NCI-H1105 treated with DMSO at 0.1 percent for 48 hours (cell line): ENCODE data around the gene TIRAP.
"Not testable (repeated sequence)": the region's sequence is repeated elsewhere in the genome, so short reads cannot be mapped to it uniquely, and the experiment has no call there.

Experiments
- DNase-seq: peaks from one replicate; lab custom pipeline; 2025; lab: John Stamatoyannopoulos, UW

TIRAP gene

DNA sequence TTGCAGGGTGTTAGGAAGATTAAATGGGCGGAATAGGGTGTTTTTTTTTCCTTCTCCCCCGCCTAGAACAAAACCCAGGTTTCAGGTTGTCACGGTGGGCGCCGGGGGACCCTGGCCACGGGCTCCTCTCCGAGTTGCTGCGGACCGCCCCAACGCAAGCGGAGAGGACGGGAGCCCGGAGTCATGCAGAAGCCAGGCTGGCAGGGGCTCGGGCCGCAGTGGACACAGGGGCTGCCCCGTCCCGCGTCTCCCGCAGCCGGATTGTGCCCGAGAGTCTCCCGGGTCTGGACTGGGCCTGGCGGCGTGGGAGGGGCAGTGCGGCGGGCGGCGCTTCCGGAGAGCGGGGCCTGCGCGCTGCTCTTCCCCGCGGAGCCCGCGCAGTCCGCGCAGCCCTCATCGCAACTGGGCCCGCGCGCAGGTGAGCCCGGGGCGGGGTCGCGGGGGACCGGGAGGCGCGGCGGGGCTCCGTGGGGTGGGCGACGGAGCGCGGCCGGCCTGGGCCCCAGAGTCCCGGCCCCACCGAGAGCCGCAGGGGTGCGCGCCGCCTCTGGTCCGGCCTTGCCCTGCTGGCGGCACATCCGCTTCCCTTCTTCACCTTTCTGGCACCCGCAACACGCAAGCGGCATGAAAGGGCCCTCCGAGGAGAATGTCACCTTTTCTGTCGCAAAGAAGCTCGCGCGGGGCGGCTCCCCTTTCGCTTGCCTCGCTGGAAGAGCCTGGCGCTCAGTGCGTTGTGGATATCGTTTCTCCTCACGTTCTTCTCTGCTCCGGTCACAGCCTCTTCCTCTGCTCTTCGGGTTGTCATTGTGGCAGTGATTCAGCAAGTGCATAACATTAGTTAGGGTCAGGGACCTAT lies at the start of gene TIRAP:
Gene TIRAP (plus strand): TSS at position 358 of the 856 bp plus-strand sequence. CDS start 7,802 bp downstream, outside the sequence.
- peak; percentile 74 for DNase-seq

DNA sequence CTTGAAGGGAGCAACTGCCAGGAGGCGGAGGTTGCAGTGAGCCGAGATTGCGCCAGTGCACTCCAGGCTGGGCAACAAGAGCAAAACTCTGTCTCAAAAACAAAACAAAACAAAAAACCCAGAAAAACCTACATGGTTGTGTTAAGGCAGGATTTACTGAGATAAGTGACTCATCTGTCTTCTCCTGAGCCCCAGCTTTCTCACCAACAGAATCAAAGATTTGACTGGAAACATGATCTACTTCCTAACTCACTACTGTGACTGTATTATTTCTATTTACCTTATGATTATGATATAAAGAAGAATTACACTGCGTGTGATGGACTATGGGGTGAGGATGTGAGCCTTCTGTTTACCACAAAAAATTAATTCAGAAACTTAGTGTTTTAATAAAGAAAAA lies 49.5 kb upstream of the TIRAP start:
- DNase-seq = no peak

GRCh38 chr11:126246636-126247035 lies 36.3 kb upstream of the TIRAP start:
- no peak for DNase-seq

- no peak for DNase-seq
These were observed 29.6 kb upstream of the TIRAP start for GRCh38 chr11:126253265-126253664.

GRCh38 chr11:126254819-126255218 lies 28.1 kb upstream of the TIRAP start:
- no peak for DNase-seq

DNA sequence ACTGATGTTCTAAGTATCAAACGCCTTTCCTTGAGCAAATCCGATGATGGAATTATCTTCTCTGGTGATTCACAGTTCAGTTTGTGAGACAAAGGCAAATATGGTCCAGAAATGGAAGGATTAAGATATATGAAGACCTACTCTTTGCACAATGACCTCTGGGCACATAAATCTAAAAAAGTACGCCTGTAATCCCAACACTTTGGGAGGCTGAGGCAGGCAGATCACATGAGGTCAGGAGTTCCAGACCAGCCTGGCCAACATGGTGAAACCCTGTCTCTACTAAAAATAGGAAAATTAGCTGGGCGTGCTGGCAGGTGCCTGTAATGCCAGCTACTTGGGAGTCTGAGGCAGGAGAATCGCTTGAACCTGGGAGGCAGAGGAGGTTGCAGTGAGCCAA lies 27.4 kb upstream of the TIRAP start:
- not testable (repeated sequence) for DNase-seq

DNA sequence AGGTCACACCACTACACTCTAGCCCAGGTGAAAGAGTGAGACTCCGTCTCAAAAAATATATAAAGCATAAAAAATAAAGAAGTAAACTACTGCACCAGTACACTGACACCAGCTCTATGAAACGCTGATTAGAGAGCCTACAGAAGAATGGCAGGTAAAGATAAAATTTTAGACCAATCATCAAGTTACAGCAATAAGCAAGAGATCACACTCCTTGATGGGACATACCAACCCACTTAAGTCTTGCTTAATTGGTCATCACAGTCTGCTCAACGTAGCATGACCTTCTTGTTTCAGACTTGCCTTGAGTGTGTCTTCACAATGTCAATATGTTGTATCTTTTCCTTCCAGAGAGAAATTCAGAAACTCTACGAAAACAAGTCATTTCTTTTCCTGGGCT lies 26.7 kb upstream of the TIRAP start:
- DNase-seq = no peak

- no peak for DNase-seq
These were observed 25.7 kb upstream of the TIRAP start for GRCh38 chr11:126257144-126257543.

DNA sequence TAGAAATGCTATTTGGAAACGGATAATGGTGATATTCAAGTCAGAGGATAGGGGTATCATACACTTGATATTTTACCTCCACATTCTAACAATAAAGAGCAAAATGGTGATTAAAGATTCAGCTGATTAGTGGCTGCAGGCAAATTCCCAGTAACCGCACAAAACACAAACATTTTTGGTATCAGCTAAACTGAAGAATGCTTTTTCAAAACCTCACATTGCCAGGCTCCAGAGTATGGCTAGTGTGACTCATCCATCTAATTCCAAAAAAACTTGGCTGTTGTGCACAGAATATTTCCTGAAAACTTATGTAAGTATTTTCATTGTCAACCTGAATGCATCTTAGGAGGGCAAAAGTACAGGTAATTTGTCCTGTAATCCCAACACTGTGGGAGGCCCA lies 25.1 kb upstream of the TIRAP start:
- DNase-seq = no peak

- no peak for DNase-seq
These were observed 20.7 kb upstream of the TIRAP start for GRCh38 chr11:126262216-126262615.

DNA sequence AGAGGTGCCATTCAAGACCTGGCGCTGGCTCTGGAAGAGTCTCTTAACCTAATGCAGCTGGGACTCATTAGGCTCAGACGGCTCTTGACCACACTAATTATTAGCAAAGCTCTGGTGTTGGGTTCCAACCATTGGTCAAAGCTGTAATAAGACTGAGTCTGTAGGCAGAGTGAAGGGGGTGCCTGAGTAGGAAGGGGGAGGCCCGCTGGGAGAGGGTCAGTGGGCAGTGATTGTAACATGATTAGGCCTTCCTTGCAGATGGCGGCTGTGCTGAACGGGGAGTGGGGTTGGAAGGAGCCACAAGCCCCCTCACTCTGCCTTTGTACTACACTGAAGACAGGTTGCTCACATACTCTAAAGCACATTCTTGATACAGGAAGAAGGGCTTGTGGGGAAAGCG lies 19.4 kb upstream of the TIRAP start:
- DNase-seq = no peak

GRCh38 chr11:126265811-126266210 lies 17.1 kb upstream of the TIRAP start:
- DNase-seq = no peak

DNA sequence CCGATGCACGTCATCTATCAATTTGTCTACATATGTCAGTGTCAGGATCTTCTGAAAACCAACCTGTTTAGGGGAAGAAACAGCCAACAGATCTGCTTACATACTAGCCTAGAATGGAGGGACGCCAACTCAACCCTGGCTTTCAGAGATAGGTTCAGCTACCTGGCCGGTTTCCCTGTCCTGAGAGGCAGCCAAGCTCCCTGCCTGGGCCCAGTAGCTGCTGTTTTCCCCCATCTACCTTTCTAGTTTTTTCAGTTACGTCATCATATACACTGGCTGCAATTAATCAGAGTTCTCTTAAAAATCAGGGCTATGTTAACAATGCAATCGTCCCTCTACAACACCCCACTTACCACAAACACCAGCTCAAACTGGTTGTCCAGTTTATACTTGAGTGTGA lies 15.2 kb upstream of the TIRAP start:
- DNase-seq = no peak

GRCh38 chr11:126268361-126268707 lies 14.6 kb upstream of the TIRAP start:
- DNase-seq = no peak

GRCh38 chr11:126268708-126269579 lies 13.9 kb upstream of the TIRAP start, which contains the start of the genes FOXRED1 and SRPRA:
FOXRED1 (plus strand) TSS chr11:126269154; CDS start chr11:126269207, 53 bp downstream.
SRPRA (minus strand) TSS chr11:126268895; CDS start chr11:126268804, 91 bp downstream.
- peak; percentile 100 for DNase-seq

GRCh38 chr11:126277322-126277721 lies 5.6 kb upstream of the TIRAP start:
- no peak for DNase-seq

GRCh38 chr11:126277780-126278179 lies 5.1 kb upstream of the TIRAP start:
- DNase-seq = no peak

GRCh38 chr11:126279191-126279590 lies 3.7 kb upstream of the TIRAP start:
- DNase-seq = no peak

DNA sequence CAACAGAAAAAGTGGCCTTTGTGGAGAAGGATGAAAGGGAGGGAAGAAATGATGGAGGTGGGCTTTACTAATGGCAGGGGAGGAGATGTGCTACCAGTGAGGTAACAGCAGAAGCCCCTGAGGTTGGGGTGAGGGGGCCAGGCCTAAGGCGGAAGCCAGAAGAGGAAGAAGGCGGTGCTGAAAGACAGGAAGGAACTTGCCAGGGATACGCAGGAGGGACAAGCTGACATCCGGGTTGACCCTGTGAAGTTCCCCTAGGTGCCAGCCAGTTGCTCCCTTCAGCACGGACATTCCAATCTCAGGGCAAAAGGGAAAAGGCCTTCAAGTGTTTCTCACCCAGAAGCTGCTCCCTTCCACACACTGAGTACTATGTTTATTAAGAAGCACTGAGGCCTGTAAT lies 2.3 kb upstream of the TIRAP start:
- no peak for DNase-seq

DNA sequence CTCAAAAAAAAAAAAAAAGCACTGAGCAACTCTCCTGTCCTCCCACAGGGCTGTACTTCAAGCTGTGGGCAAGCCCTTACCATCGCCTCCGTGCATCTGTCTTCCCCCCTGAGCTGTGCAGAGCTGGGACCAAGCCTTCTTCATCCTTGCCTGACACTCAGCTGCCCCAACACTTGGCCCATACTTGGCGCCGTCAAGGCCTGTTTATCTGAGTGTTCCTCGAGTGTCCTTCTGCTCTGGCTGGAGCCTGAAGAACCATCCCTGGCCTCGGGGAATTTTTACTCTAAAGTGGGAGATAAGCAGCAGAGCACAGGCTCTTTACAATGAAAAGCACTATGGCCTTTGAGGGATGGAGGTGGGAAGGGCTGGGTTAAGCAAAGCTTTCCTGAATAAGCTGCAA lies 1.6 kb upstream of the TIRAP start:
- no peak for DNase-seq

DNA sequence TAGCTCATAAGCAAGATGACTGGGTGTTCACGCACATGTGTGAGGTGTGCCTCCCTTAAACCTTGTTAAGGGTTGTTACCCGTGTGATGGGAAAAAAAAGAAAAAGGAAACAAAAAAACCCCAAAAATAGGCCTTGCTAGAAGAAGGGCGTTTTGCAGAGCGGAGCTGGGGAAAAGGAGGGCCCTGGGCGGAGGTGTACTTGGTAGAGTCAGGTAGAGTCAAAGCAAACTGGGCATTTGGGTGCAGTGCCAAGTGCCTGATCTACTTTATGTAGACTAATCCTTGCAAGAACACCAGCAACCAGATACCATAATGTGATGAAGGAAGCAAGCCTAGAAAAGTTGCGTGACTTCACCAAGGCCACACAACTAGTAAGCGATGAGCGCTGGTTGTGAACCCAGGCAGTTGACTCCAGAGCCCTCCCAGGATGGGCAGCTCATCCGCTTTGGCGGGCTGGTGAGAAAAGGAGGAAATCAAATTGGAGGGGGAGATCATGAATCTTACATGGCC lies 1.2 kb upstream of the TIRAP start:
- no peak for DNase-seq

DNA sequence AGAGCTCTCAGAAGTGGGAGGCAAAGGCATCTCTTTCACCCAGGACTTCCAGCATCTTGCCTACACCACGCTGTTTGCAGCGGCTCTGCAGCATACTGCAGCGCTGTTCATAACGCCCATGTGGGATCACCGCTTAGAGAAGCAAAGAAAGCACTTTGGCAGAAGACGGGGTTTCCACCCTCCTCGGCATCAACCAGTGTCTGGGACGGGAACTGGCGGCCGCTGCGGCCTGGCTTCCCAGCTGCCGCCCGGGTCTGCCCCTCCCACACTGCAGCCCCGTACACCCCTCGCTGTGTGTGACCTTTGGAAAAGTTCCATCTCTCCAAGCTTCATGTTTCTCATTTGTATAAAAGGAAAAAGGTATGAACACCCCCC lies 545 bp upstream of the TIRAP start:
- DNase-seq = peak; percentile 56

- DNase-seq = peak; percentile 89
These were observed 1.9 kb downstream of the TIRAP start for GRCh38 chr11:126284829-126285228.
